Activated CD8-positive, alpha-beta T cell treated with anti-CD3 and anti-CD28 coated beads for 36 hours (primary cell): ENCODE results near the gene DMKN. TPM values are rescaled to one million over a fixed set of nuclear protein-coding genes. Genes with fewer than 3 reads are reported as not detected.
"Not testable (repeated sequence)": the region's sequence is repeated elsewhere in the genome, so short reads cannot be mapped to it uniquely, and the experiment has no call there.

ENCODE experiments used
- ATAC-seq: fragments of 200-7000 bp; cut with Tn5 transposase; one replicate; pipeline ENCODE4 v1.10.0; 2021; ENCODE audit warnings: mild to moderate bottlenecking, moderate library complexity
- CTCF ChIA-PET: fragments of 350-600 bp; sonication (Branson Sonifier 250); formaldehyde crosslinking; loops from one replicate; lab custom pipeline; 2021; ENCODE audit warnings: antibody characterized with exemption; lab: Charles Lee
- POLR2A ChIA-PET: fragments of 350-600 bp; sonication (Branson Sonifier 250); formaldehyde crosslinking; loops from one replicate; lab custom pipeline; 2021; ENCODE audit warnings: antibody characterized with exemption; lab: Charles Lee
- DNase-seq: peaks from one replicate; pipeline ENCODE4 v3.0.0-alpha.2; 2020
- H3K27ac Mint-ChIP-seq: one replicate; pipeline ENCODE4 v1.8.0; 2021; ENCODE audit warnings: mild to moderate bottlenecking, mixed read lengths
- H3K27me3 Mint-ChIP-seq: one replicate; pipeline ENCODE4 v1.8.0; 2021; ENCODE audit warnings: mixed read lengths
- H3K36me3 Mint-ChIP-seq: one replicate; pipeline ENCODE4 v1.8.0; 2021; ENCODE audit warnings: low read depth, mixed read lengths
- H3K4me1 Mint-ChIP-seq: one replicate; pipeline ENCODE4 v1.8.0; 2021; ENCODE audit warnings: low read depth, mixed read lengths
- H3K4me3 Mint-ChIP-seq: one replicate; pipeline ENCODE4 v1.8.0; 2021; ENCODE audit warnings: mild to moderate bottlenecking, moderate library complexity, mixed read lengths
- H3K9me3 Mint-ChIP-seq: one replicate; pipeline ENCODE4 v1.8.0; 2021; ENCODE audit warnings: mixed read lengths
- intact Hi-C: fragments of 100-400 bp; cut with micrococcal nuclease; formaldehyde crosslinking; loops from one replicate; pipeline ENCODE4 v1.10.0; 2022
- total RNA-seq, 2 experiments: library from RNA; stranded (reverse); gene quantifications; one replicate each; pipeline ENCODE4 v1.2.3, GENCODE V29; 2021
- TF ChIP-seq, protein P1 (sequence below): fragments of 200-600 bp; IDR thresholded peaks from one replicate; pipeline ENCODE4 v1.8.0; 2022; ENCODE audit warnings: antibody characterized with exemption, mild to moderate bottlenecking

The DMKN gene
- total RNA-seq, 2 experiments from 2014 or later = 0.68 to 1.1 TPM

GRCh38 chr19:35468637-35469036 lies 44.8 kb downstream of the DMKN start:
- peak; percentile 77 for DNase-seq

DNA sequence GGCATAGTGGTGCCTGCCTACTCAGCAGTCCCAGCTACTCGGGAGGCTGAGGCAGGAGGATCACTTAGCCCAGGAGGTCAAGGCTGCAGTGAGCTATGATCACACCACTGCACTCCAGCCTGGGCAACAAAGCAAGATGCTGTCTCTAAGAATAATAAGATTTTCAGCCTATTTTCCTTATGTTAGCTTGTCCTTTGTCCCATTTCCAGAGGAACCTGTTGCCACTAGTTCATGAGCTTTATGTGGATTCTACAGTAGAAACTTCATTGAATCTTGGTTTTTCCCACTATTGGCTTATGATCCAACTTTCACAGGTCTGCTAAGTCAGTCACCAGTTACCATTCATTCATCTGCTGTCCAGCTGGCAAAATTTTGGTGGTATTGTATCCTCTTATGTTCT lies 47.2 kb downstream of the DMKN start:
- DNase-seq (no peak), ATAC-seq (no peak)
- Mint-ChIP-seq H3K9me3 (no peaks in the 10 kb centered on the region), H3K27me3 (no peaks in the 10 kb centered on the region), H3K27ac (no peak overlapping the region), H3K4me3 (no peak overlapping the region), H3K4me1 (peaks cover 21% of the 10 kb centered on the region), H3K36me3 (no peaks in the 10 kb centered on the region)
- ChIA-PET POLR2A (interaction anchor here (0.7 kb wide), 1 partner anchor 120 kb away, joined by 3 read pairs; no protein-coding TSS in a partner anchor), CTCF (interaction anchor here (0.7 to 1.1 kb wide), 4 partner anchors 29 to 404 kb away, joined by 3 to 4 read pairs (median 4); partner anchors contain the start of gene FFAR3)
- TF ChIP-seq, protein P1, sequence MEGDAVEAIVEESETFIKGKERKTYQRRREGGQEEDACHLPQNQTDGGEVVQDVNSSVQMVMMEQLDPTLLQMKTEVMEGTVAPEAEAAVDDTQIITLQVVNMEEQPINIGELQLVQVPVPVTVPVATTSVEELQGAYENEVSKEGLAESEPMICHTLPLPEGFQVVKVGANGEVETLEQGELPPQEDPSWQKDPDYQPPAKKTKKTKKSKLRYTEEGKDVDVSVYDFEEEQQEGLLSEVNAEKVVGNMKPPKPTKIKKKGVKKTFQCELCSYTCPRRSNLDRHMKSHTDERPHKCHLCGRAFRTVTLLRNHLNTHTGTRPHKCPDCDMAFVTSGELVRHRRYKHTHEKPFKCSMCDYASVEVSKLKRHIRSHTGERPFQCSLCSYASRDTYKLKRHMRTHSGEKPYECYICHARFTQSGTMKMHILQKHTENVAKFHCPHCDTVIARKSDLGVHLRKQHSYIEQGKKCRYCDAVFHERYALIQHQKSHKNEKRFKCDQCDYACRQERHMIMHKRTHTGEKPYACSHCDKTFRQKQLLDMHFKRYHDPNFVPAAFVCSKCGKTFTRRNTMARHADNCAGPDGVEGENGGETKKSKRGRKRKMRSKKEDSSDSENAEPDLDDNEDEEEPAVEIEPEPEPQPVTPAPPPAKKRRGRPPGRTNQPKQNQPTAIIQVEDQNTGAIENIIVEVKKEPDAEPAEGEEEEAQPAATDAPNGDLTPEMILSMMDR = no peak
- intact Hi-C loops = no loop called here

More at GRCh38 chr19:35468637-35469036, 44.8 kb downstream of the DMKN start:
- TF ChIP-seq, protein P1 = peak; percentile 73
- H3K4me3 Mint-ChIP-seq = no peak overlapping the region
- no peaks in the 10 kb centered on the region for H3K27me3 Mint-ChIP-seq
- intact Hi-C loops = loop anchor here (1.0 kb wide), 1 partner anchor 115 kb away; no protein-coding TSS in a partner anchor
- ChIA-PET CTCF (interaction anchor here (0.8 to 3.9 kb wide), 17 partner anchors 9 to 327 kb away, joined by 3 to 42 read pairs (median 5); partner anchors contain the start of genes FFAR2 and FFAR3), POLR2A (interaction anchor here (0.8 kb wide), 1 partner anchor 113 kb away, joined by 3 read pairs; no protein-coding TSS in a partner anchor)
- H3K36me3 Mint-ChIP-seq = no peaks in the 10 kb centered on the region
- ATAC-seq = peak; percentile 96
- no peaks in the 10 kb centered on the region for H3K9me3 Mint-ChIP-seq
- no peak overlapping the region for H3K27ac Mint-ChIP-seq
- peaks cover 7% of the 10 kb centered on the region for H3K4me1 Mint-ChIP-seq

- H3K27me3 Mint-ChIP-seq, intact Hi-C loops, DNase-seq, H3K4me3 Mint-ChIP-seq, H3K9me3 Mint-ChIP-seq, H3K36me3 Mint-ChIP-seq: not testable (repeated sequence)
- ChIA-PET CTCF (interaction anchor here (0.7 to 3.5 kb wide), 8 partner anchors 29 to 376 kb away, joined by 3 to 17 read pairs (median 4); no protein-coding TSS in a partner anchor), POLR2A (interaction anchor here (0.8 kb wide), 1 partner anchor 119 kb away, joined by 3 read pairs; no protein-coding TSS in a partner anchor)
- Mint-ChIP-seq H3K27ac (peak overlapping the region; percentile 82), H3K4me1 (peaks cover 24% of the 10 kb centered on the region)
- peak; percentile 20 for ATAC-seq
These were observed 50.5 kb downstream of the DMKN start for GRCh38 chr19:35462956-35463355.

DNA sequence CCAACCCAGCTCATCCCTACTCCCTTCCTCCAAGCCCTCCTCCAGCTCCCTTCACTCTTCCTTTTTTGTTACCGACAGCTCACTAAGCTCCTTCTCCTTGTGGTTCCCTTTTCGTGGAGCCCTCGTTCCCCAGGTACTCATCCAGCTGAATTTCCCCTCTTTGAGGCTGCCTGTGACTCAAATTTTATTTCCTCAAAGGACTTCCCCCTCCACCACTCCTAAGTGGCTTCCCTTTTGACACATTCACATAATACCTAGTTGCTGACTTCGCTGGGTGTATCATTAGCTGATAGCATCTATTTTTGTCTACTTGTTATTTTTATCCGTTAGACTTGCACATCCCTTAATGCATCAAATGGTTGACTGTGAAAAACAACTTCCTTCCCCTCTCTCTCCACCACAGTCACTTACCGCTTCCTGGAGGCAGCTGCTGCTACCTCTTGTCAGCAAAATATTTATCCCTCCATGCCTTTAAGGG lies 50.9 kb downstream of the DMKN start:
- no peaks in the 10 kb centered on the region for H3K27me3 Mint-ChIP-seq
- H3K36me3 Mint-ChIP-seq = no peaks in the 10 kb centered on the region
- peaks cover 24% of the 10 kb centered on the region for H3K4me1 Mint-ChIP-seq
- TF ChIP-seq, protein P1 = no peak
- peak overlapping the region; percentile 13 for H3K4me3 Mint-ChIP-seq
- DNase-seq (peak; percentile 64), ATAC-seq (peak; percentile 91)
- no peaks in the 10 kb centered on the region for H3K9me3 Mint-ChIP-seq
- CTCF ChIA-PET = interaction anchor here (0.7 to 3.5 kb wide), 8 partner anchors 28 to 375 kb away, joined by 3 to 17 read pairs (median 4); no protein-coding TSS in a partner anchor
- intact Hi-C loops = no loop called here
- peak overlapping the region; percentile 82 for H3K27ac Mint-ChIP-seq
- POLR2A ChIA-PET = interaction anchor here (0.6 to 0.8 kb wide), 2 partner anchors 118 to 130 kb away, joined by 3 to 4 read pairs; no protein-coding TSS in a partner anchor

GRCh38 chr19:35461788-35462187 lies 51.7 kb downstream of the DMKN start:
- H3K27ac Mint-ChIP-seq, H3K27me3 Mint-ChIP-seq: not testable (repeated sequence)

More at GRCh38 chr19:35461788-35462187, 51.7 kb downstream of the DMKN start:
- intact Hi-C loops, H3K9me3 Mint-ChIP-seq, ATAC-seq, H3K4me3 Mint-ChIP-seq, DNase-seq, H3K36me3 Mint-ChIP-seq: not testable (repeated sequence)
- POLR2A ChIA-PET = interaction anchor here (0.6 kb wide), 1 partner anchor 130 kb away, joined by 4 read pairs; no protein-coding TSS in a partner anchor
- CTCF ChIA-PET = interaction anchor here (1.0 to 3.5 kb wide), 3 partner anchors 33 to 109 kb away, joined by 6 to 17 read pairs (median 11); no protein-coding TSS in a partner anchor
- peaks cover 27% of the 10 kb centered on the region for H3K4me1 Mint-ChIP-seq
